ENCODE measurements around the gene ITGAL. TPM values are rescaled to one million over a fixed set of nuclear protein-coding genes. Genes with fewer than 3 reads are reported as not detected.

The ITGAL gene
- total and polyA plus RNA-seq, 2 of the 8 experiments (the other 6 are each of a cell fraction or from before 2014, with no cell fraction given): not detected

DNA sequence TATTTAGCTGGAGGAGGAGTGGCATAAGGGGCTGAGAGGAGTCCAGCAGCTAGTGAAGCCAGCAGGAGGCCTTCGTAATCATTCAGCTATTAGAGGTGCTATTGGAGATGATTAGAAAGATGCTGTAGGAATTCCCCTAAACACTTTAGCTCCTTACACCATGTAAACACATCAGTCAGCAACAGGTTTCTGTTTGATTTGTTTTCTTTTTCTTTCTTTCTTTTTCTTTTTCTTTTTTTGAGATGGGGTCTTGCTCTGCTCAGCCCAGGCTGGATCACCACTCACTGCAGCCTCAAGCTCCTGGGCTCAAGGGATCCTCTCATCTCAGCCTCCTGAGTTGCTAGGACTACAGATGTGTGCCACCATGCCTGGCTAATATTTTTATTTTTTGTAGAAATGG lies 16.2 kb upstream of the ITGAL start (continued):
- TF ChIP-seq RXRA (IDR thresholded peaks at IDR 0.05; ENCODE audit: insufficient read depth, low read depth, low read length): no peak
- TF ChIP-seq HDAC6 (IDR thresholded peaks at IDR 0.05; ENCODE audit: low read depth, low read length): no peak
- TF ChIP-seq JUND (IDR thresholded peaks at IDR 0.05; ENCODE audit: low read length): no peak
- TF ChIP-seq RFX5 (IDR thresholded peaks at IDR 0.05; ENCODE audit: borderline replicate concordance, low read depth, low read length): no peak
- TF ChIP-seq, protein P1, sequence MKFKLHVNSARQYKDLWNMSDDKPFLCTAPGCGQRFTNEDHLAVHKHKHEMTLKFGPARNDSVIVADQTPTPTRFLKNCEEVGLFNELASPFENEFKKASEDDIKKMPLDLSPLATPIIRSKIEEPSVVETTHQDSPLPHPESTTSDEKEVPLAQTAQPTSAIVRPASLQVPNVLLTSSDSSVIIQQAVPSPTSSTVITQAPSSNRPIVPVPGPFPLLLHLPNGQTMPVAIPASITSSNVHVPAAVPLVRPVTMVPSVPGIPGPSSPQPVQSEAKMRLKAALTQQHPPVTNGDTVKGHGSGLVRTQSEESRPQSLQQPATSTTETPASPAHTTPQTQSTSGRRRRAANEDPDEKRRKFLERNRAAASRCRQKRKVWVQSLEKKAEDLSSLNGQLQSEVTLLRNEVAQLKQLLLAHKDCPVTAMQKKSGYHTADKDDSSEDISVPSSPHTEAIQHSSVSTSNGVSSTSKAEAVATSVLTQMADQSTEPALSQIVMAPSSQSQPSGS (IDR thresholded peaks at IDR 0.05; ENCODE audit: low read length): no peak
- no peak for TF ChIP-seq PHF8 (conservative IDR thresholded peaks at IDR 0.05; ENCODE audit: low read depth, low read length)
